Adrenal gland (tissue), 5 donors: ENCODE data around the gene NOL4L.

Source experiments
- POLR2A ChIP-seq, 2 donors: fragments of 450-650 bp; IDR thresholded peaks; one replicate each; pipeline ENCODE4 v1.6.1; 2017; ENCODE audit warnings: antibody characterized with exemption in 2 of 2, mild to moderate bottlenecking in 2 of 2, moderate library complexity in 1 of 2
- TF ChIP-seq, protein P1 (sequence below), 6 experiments: fragments of 450-650 bp in 4 of 6; fragments of 200-600 bp in 2 of 6; sonication (generic) in 1 of 6; IDR thresholded peaks; 1 replicate in 5 of 6; 2 replicates in 1 of 6; pipeline versions ENCODE4 v1.5.1 to v1.8.0; 2016 to 2021; ENCODE audit warnings: antibody characterized with exemption in 6 of 6, mild to moderate bottlenecking in 2 of 6, moderate library complexity in 1 of 6
- donor health status: DM: no; HTN: no; CAD: no.

DNA sequence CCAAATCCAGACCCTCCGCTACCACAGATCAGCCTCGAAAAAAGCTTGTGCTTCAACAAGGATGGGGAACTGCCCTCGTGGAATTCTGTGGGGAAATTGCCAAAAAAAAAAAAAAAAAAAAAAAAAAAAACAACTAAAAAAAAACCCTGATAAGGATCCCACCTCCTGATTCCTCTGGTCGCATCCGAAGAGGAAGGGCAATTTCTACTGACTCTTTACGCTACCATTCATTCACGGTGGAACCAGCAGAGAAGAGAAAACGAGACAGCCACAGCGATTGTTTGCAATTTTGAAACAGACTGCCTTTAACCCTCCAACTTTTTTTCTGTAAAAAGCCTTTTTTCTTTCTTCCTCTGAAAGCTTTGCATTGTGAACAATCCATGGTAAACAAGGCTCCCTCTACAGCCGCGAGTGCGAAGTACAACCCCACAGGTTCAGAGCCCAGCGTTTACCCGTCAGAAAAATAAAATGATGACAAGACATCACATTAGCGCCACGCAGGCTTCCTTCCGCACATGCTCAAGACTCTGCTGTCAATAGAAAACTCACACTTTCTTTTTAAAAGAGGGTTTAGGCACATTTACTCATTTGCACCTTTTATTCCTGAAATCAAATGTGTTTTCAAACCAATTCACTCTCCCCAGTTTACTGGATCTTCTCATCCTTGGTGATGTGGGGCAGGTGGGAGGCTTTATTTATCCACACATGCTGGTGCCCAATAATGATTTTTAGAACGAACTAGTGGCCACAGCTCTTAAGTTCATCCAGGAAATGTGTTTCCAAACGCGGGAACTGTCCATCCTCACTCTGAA is 100.0 kb downstream of the NOL4L start:
- TF ChIP-seq, protein P1, sequence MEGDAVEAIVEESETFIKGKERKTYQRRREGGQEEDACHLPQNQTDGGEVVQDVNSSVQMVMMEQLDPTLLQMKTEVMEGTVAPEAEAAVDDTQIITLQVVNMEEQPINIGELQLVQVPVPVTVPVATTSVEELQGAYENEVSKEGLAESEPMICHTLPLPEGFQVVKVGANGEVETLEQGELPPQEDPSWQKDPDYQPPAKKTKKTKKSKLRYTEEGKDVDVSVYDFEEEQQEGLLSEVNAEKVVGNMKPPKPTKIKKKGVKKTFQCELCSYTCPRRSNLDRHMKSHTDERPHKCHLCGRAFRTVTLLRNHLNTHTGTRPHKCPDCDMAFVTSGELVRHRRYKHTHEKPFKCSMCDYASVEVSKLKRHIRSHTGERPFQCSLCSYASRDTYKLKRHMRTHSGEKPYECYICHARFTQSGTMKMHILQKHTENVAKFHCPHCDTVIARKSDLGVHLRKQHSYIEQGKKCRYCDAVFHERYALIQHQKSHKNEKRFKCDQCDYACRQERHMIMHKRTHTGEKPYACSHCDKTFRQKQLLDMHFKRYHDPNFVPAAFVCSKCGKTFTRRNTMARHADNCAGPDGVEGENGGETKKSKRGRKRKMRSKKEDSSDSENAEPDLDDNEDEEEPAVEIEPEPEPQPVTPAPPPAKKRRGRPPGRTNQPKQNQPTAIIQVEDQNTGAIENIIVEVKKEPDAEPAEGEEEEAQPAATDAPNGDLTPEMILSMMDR (IDR thresholded peaks at IDR 0.05), result peak; percentile 64 to 84 (median 79)
- no peak for TF ChIP-seq POLR2A (IDR thresholded peaks at IDR 0.05)
